GM19455 (cell line): ENCODE results near the gene ZNF366.
A peak's percentile ranks its signal among the peaks of the same experiment; 100 is the strongest.

Source experiments
- ATAC-seq: cut with Tn5 transposase; IDR thresholded peaks from one replicate; pipeline ENCODE4 v1.9.1; 2021; ENCODE audit not compliant: unreplicated experiment

Gene ZNF366

GRCh38 chr5:72465601-72466563 lies 41.3 kb downstream of the ZNF366 start:
- ATAC-seq: peak; percentile 77

GRCh38 chr5:72465066-72465465 lies 42.1 kb downstream of the ZNF366 start:
- peak; percentile 28 for ATAC-seq

GRCh38 chr5:72464071-72464470 lies 43.1 kb downstream of the ZNF366 start:
- ATAC-seq: no peak

- ATAC-seq: no peak
Measured at GRCh38 chr5:72463449-72464052, 43.7 kb downstream of the ZNF366 start.

GRCh38 chr5:72460413-72460812 lies 46.8 kb downstream of the ZNF366 start:
- ATAC-seq: no peak

GRCh38 chr5:72459913-72460312 lies 47.3 kb downstream of the ZNF366 start:
- ATAC-seq: no peak

DNA sequence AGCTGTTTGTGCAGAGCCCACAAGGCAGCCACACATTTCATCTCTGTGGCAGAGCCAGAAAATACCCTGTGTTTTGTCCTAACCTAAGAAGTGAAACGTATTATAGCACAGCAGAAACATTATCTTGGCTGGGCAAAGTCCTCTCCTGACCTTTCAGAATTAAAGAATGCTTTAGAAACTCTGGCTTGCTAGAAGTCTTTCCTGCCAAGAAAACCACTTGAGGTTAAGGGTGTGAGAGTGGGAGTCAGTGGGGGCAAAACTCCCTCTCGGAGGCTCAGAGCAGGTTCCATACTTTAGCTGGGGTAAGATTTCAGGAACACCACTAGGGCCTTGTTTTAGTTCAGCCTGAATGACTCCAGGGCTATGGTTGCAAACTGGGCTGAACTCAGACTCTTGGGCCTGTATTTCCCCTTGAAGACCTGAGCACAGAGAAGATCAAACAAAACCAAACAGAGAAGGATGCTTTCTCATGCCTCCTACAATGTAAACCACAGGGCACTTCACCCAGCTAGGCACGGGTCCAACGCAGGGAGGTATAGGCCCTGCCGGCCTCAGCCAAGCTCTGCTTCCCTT lies 48.0 kb downstream of the ZNF366 start:
- no peak for ATAC-seq

GRCh38 chr5:72458407-72458806 lies 48.8 kb downstream of the ZNF366 start:
- ATAC-seq: no peak

DNA sequence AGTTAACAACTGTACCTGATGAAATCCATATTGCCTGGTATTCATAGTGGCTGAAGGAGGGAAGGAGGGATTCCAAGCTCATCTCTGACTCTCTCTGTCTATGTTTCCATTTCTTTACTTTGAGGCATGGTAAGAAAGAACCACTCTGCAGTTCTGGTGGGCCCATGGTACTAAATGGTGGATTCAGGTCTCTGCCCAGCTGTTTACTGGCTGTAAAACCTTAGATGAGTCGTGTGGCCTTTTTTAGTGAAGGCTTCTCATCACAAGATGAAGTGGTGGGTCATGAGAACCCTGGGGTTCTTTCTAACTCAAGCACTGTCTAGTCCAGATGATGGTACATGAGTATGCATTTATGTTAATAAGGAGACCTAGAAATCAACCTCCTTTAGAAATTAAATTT lies 49.7 kb downstream of the ZNF366 start:
- no peak for ATAC-seq

GRCh38 chr5:72456391-72457074 lies 50.7 kb downstream of the ZNF366 start:
- no peak for ATAC-seq

GRCh38 chr5:72455476-72455875 lies 51.7 kb downstream of the ZNF366 start:
- no peak for ATAC-seq

DNA sequence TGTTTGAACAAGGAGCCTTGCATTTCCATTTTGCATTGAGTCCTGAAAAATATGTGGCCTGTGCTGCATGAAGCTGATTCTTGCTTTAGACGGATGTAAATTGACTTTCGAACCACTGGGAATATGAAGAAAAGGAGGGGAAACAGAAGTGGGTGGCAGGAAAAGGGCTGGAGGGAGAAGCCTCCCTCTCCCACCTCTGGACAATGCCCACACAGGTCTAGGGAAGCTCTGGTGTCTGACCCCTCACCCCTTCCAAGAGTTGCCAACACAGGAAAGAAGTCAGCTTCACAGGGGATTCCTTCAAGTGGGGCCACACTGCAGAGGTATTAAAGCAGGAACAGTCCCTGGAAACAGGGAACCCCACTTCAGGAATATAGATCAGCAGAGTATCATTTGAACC lies 52.2 kb downstream of the ZNF366 start:
- no peak for ATAC-seq

DNA sequence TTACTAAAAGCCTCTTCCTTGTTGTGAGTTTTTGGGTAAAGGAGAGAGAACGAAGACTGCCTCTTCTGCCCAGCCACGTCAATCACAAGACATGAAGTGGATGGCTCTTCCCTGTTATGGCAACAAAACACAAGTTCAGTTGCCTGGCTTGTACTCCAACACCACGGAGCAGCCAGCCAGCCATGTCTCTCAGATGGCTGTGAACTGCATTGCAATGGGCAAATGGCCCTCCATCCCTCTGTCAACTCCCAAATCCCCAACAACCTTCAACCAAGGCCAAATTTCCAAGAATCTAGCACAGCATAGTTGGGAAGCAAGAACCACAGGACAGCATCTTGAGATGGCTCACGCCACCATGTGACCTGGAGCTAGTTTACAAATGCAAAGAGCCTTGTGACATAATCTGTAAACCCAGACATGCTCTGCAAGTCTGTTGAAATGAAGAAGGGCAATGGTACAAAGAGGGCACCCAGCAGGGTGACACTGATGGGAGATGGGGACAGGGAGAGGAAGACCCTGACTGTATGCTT lies 53.9 kb downstream of the ZNF366 start:
- no peak for ATAC-seq

GRCh38 chr5:72452515-72453245 lies 54.5 kb downstream of the ZNF366 start:
- ATAC-seq: no peak

DNA sequence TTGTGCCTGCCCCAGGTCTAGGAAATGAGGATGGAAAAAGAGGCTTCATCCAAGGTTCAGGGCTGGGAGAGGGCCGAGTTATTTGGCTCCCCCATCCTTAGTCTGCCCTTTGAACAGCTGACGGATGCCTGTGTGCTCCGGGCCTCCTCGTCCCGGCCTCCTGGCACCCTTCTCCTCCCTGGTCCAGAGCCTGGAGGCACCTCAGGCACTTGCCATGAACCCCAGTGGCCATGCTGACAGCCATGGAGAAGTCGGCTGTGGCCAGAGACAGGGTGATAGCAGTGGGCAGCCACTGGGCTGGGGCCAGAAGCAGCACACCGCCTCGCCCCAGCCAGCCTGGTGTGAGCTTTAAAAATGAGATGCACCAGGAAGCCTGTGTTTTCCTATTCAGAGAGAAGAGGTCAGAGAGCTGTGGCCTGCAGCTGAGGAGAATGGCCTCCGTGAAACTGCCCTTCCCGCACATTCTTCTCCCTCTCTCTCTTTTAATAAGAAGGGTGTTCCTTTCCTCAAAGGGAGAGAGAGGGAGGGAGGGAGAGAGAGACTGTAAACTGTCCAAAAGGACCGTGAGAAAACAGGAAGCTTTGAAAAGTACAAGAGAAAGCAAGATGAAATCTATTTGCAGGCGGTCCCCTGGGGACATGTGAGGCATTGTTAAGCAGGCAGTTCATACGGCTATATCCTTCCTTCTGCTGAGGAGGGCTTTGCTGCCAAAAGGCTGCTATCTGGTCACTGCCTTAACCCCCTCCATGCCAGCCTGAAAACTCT lies 55.3 kb downstream of the ZNF366 start:
- ATAC-seq: peak; percentile 76

DNA sequence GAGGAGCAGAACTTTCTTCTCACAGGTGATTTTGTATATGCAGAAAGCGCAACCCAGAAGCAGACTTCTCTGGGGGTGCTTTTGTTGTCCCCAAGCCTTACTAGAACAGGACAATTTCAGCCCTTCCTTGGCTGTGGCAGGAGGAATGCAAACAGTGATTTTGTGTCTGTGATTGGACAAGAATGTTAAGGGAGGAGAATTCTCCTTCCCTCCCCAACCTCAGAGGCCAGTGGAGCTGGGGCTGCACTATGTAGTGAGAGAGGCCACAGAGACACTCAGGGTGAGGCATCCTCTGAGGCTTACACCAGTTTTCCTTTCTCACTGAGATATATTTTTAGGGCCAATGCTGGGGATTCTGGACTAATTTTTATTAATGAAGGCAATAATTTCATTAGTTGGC lies 58.8 kb downstream of the ZNF366 start:
- no peak for ATAC-seq

DNA sequence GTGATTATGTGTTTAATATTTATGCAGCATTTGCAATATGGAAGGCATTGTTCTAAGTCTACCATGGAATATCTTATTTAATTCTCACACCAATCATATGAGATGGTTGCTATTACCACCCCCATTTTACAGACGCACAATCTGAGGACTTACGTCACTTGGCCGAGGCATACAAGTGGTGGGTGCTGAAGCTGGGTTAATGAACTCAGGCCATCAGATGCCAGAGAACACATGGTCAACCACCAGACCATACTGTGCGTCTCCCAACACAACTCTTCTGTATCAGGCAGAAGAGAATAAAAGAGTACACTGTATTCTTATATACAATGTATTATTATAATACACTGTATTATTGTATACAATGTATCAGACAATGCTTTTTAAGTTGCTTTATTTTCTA lies 59.5 kb downstream of the ZNF366 start:
- no peak for ATAC-seq

DNA sequence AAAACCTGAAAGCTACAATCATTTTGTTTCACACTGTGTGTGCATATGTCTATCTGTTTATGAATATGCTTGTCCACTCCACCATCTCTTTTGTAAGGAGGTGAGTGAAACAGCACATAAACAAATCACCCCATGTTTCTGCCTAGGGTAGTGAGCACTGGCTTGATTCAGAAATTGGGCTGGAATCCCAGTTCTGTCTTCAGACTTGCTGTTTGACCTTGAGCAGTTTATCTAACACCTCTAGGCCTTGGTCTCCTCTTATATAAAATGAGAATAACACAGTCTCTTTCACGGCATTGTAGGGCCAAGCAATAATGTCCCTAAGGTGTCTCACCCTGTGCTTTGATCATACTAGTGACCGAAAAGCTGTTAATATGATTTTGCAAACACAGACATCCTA lies 61.2 kb downstream of the ZNF366 start:
- no peak for ATAC-seq

GRCh38 chr5:72443883-72444282 lies 63.3 kb downstream of the ZNF366 start:
- ATAC-seq: no peak
